HepG2 (cell line): ENCODE results near the gene CYP4F8. TPM values are rescaled to one million over a fixed set of nuclear protein-coding genes. Genes with fewer than 3 reads are reported as not detected.

Experiments used
- ARNT ChIP-seq: fragments of 450-650 bp; IDR thresholded peaks from 2 replicates; pipeline ENCODE4 v1.6.1; 2017
- DMTF1 ChIP-seq: sonication (generic); formaldehyde crosslinking; IDR thresholded peaks from 2 replicates; pipeline ENCODE4 v1.4.0; 2020; ENCODE audit warnings: mild to moderate bottlenecking, missing genetic modification reagents
- ETV5 ChIP-seq: IDR thresholded peaks from 2 replicates; pipeline ENCODE4 v1.6.1; 2018; ENCODE audit warnings: missing biosample characterization, missing genetic modification reagents, inconsistent platforms, borderline replicate concordance
- FOXP4 ChIP-seq: sonication (generic); formaldehyde crosslinking; IDR thresholded peaks from 2 replicates; pipeline ENCODE4 v1.4.0; 2020; ENCODE audit warnings: missing genetic modification reagents
- KAT7 ChIP-seq: IDR thresholded peaks from 2 replicates; pipeline ENCODE4 v1.6.1; 2018; ENCODE audit warnings: borderline replicate concordance, missing compliant biosample characterization
- MATR3 ChIP-seq: sonication (generic); formaldehyde crosslinking; IDR thresholded peaks from 2 replicates; pipeline ENCODE4 v1.4.0; 2020; ENCODE audit warnings: missing genetic modification reagents
- MLLT10 ChIP-seq: sonication (generic); formaldehyde crosslinking; IDR thresholded peaks from 2 replicates; pipeline ENCODE4 v1.4.0; 2020; ENCODE audit warnings: missing genetic modification reagents
- MYNN ChIP-seq: sonication (generic); formaldehyde crosslinking; IDR thresholded peaks from 2 replicates; pipeline ENCODE4 v1.4.0; 2020; ENCODE audit warnings: mild to moderate bottlenecking, low read depth, missing genetic modification reagents
- POLR2AphosphoS5 ChIP-seq: IDR thresholded peaks from 2 replicates; pipeline ENCODE4 v1.6.1; 2012; ENCODE audit warnings: low read depth, low read length
- SAP130 ChIP-seq: IDR thresholded peaks from 2 replicates; pipeline ENCODE4 v1.6.1; 2016; ENCODE audit warnings: low read depth
- SRY ChIP-seq: sonication (generic); formaldehyde crosslinking; IDR thresholded peaks from 2 replicates; pipeline ENCODE4 v1.8.0; 2022; ENCODE audit warnings: mild to moderate bottlenecking, missing genetic modification reagents
- ZNF251 ChIP-seq: sonication (generic); formaldehyde crosslinking; IDR thresholded peaks from 2 replicates; pipeline ENCODE4 v1.9.0; 2021; ENCODE audit warnings: mild to moderate bottlenecking, missing genetic modification reagents
- ZNF382 ChIP-seq: sonication (generic); formaldehyde crosslinking; IDR thresholded peaks from 2 replicates; pipeline ENCODE4 v1.5.0; 2020; ENCODE audit warnings: missing genetic modification reagents, mild to moderate bottlenecking, borderline replicate concordance
- polyA plus RNA-seq, 8 experiments: library from polyadenylated mRNA; depleted of rRNA in 3 of 8; stranded (reverse) in 7 of 8; unstranded in 1 of 8; fragments of >200 nt; fragmentation: Illumina TruSeq in 4 of 8; extraction: Trizol in 4 of 8; gene quantifications; 2 replicates each; pipeline versions ENCODE4 v1.2.1 to v1.2.3, GENCODE V29; 2011 to 2016; ENCODE audit warnings: low read depth in 4 of 8, missing spikeins in 1 of 8, mixed read lengths in 1 of 8; ENCODE audit not compliant: insufficient read depth in 1 of 8
- total RNA-seq, 5 experiments: library from RNA; depleted of rRNA; stranded (reverse); fragments of >200 nt; fragmentation: Illumina TruSeq; extraction: Trizol; gene quantifications; 2 replicates each; pipeline ENCODE4 v1.2.3, GENCODE V29; 2016; ENCODE audit warnings: low read depth in 1 of 5
- TF ChIP-seq, protein P1 (sequence below): sonication (generic); formaldehyde crosslinking; IDR thresholded peaks from 2 replicates; pipeline ENCODE4 v1.4.0; 2020; ENCODE audit warnings: missing genetic modification reagents, borderline replicate concordance
- TF ChIP-seq, protein P2 (sequence below): sonication (generic); formaldehyde crosslinking; IDR thresholded peaks from 2 replicates; pipeline ENCODE4 v1.4.0; 2020; ENCODE audit warnings: mild to moderate bottlenecking, missing genetic modification reagents
- TF ChIP-seq, protein P3 (sequence below): sonication (generic); formaldehyde crosslinking; IDR thresholded peaks from 2 replicates; pipeline ENCODE4 v1.4.0; 2020; ENCODE audit warnings: missing genetic modification reagents
- TF ChIP-seq, protein P4 (sequence below): sonication (generic); formaldehyde crosslinking; IDR thresholded peaks from 2 replicates; pipeline ENCODE4 v1.8.1; 2022; ENCODE audit warnings: mild to moderate bottlenecking, missing genetic modification reagents

Gene CYP4F8
- total and polyA plus RNA-seq, 2 of the 13 experiments (the other 11 are each of a cell fraction or from before 2014, with no cell fraction given), result not detected

- TF ChIP-seq, protein P1, sequence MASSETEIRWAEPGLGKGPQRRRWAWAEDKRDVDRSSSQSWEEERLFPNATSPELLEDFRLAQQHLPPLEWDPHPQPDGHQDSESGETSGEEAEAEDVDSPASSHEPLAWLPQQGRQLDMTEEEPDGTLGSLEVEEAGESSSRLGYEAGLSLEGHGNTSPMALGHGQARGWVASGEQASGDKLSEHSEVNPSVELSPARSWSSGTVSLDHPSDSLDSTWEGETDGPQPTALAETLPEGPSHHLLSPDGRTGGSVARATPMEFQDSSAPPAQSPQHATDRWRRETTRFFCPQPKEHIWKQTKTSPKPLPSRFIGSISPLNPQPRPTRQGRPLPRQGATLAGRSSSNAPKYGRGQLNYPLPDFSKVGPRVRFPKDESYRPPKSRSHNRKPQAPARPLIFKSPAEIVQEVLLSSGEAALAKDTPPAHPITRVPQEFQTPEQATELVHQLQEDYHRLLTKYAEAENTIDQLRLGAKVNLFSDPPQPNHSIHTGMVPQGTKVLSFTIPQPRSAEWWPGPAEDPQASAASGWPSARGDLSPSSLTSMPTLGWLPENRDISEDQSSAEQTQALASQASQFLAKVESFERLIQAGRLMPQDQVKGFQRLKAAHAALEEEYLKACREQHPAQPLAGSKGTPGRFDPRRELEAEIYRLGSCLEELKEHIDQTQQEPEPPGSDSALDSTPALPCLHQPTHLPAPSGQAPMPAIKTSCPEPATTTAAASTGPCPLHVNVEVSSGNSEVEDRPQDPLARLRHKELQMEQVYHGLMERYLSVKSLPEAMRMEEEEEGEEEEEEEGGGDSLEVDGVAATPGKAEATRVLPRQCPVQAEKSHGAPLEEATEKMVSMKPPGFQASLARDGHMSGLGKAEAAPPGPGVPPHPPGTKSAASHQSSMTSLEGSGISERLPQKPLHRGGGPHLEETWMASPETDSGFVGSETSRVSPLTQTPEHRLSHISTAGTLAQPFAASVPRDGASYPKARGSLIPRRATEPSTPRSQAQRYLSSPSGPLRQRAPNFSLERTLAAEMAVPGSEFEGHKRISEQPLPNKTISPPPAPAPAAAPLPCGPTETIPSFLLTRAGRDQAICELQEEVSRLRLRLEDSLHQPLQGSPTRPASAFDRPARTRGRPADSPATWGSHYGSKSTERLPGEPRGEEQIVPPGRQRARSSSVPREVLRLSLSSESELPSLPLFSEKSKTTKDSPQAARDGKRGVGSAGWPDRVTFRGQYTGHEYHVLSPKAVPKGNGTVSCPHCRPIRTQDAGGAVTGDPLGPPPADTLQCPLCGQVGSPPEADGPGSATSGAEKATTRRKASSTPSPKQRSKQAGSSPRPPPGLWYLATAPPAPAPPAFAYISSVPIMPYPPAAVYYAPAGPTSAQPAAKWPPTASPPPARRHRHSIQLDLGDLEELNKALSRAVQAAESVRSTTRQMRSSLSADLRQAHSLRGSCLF (CRISPR knock-in tag), result no peak
- TF ChIP-seq POLR2AphosphoS5 (no peak; the same call in 1 of the 2 replicates), ARNT (no peak), ETV5 (CRISPR knock-in tag) (no peak; the same call in 1 of the 2 replicates), MATR3 (no peak), FOXP4 (peak; percentile 90), KAT7 (CRISPR knock-in tag) (no peak; the same call in 1 of the 2 replicates), MLLT10 (CRISPR knock-in tag) (no peak), SAP130 (CRISPR knock-in tag) (no peak; the same call in 1 of the 2 replicates), ZNF382 (CRISPR knock-in tag) (no peak), ZNF251 (no peak), DMTF1 (CRISPR knock-in tag) (no peak), SRY (CRISPR knock-in tag) (peak; percentile 48; the same call in 1 of the 2 replicates), MYNN (CRISPR knock-in tag) (no peak)
- TF ChIP-seq, protein P2, sequence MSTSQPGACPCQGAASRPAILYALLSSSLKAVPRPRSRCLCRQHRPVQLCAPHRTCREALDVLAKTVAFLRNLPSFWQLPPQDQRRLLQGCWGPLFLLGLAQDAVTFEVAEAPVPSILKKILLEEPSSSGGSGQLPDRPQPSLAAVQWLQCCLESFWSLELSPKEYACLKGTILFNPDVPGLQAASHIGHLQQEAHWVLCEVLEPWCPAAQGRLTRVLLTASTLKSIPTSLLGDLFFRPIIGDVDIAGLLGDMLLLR (CRISPR knock-in tag), result no peak
- TF ChIP-seq, protein P3, sequence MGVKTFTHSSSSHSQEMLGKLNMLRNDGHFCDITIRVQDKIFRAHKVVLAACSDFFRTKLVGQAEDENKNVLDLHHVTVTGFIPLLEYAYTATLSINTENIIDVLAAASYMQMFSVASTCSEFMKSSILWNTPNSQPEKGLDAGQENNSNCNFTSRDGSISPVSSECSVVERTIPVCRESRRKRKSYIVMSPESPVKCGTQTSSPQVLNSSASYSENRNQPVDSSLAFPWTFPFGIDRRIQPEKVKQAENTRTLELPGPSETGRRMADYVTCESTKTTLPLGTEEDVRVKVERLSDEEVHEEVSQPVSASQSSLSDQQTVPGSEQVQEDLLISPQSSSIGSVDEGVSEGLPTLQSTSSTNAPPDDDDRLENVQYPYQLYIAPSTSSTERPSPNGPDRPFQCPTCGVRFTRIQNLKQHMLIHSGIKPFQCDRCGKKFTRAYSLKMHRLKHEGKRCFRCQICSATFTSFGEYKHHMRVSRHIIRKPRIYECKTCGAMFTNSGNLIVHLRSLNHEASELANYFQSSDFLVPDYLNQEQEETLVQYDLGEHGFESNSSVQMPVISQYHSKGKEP (CRISPR knock-in tag), result no peak
- TF ChIP-seq, protein P4, sequence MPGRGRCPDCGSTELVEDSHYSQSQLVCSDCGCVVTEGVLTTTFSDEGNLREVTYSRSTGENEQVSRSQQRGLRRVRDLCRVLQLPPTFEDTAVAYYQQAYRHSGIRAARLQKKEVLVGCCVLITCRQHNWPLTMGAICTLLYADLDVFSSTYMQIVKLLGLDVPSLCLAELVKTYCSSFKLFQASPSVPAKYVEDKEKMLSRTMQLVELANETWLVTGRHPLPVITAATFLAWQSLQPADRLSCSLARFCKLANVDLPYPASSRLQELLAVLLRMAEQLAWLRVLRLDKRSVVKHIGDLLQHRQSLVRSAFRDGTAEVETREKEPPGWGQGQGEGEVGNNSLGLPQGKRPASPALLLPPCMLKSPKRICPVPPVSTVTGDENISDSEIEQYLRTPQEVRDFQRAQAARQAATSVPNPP (CRISPR knock-in tag), result no peak
Measured at GRCh38 chr19:15640904-15641597, 26.0 kb downstream of the CYP4F8 start (continued).
